GM19324 (cell line): ENCODE results near the gene SLC1A5.
"Not testable (repeated sequence)": the region's sequence is repeated elsewhere in the genome, so short reads cannot be mapped to it uniquely, and the experiment has no call there.

Source experiments
- ATAC-seq: cut with Tn5 transposase; IDR thresholded peaks from one replicate; pipeline ENCODE4 v1.9.1; 2021; ENCODE audit warnings: mild to moderate bottlenecking, moderate library complexity; ENCODE audit not compliant: unreplicated experiment, low FRiP score

Gene SLC1A5

DNA sequence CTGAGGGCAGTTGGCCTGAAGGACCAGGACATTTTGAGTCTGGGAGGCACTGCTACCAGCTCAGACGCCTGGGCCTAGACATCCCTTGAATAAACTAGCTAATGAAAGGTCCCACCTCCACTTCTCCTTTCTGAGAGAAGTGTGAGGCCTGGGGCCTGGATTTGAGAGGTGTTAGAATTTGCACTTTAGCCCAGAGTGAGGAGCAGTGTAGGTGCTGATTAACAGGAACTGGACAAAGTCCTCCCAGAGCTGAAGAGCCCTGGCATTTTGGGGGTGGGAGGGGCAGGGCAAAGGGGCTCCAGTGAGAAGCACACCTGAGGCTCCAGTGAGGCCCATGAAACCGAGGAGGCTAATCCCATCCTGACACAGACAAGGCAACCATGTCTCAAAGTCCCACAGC lies 15.2 kb upstream of the SLC1A5 start:
- no peak for ATAC-seq

DNA sequence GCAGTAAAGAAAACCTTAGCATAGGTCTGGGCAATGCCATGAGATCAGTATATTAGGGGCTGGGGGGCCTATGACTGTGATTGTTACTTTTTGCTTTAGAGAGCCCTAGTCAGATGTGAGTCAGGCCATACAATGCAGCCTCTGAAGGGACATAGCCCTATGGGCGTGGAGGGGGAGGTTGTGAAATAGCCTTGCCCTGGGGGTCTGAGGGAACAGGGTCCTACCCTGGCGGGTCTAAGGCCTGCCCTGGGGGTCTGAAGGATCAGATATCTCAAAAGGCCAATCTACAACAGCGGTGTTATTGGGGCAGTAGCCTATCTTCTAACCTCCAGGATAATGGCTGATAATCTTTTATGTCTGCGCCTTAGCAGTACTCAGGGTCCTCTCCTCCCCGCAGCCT lies 13.8 kb upstream of the SLC1A5 start:
- no peak for ATAC-seq

DNA sequence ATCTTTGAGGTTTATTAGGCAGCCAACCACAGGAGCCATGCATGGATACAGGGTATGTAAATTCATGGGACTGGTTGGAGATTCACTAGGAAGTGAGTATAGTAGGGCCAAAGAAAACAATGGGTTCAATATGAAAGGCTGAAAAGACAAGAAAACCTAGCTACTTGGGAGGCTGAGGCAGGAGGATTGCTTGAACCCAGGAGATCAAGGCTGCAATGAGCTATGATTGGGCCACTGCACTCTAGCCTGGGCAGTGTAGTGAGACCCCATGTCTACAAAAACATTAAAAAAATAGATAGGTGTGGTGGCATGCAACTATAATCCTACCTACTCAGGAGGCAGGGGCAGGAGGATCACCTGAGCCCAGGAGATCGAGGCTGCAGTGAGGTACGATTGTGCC lies 10.3 kb upstream of the SLC1A5 start:
- ATAC-seq, result no peak

DNA sequence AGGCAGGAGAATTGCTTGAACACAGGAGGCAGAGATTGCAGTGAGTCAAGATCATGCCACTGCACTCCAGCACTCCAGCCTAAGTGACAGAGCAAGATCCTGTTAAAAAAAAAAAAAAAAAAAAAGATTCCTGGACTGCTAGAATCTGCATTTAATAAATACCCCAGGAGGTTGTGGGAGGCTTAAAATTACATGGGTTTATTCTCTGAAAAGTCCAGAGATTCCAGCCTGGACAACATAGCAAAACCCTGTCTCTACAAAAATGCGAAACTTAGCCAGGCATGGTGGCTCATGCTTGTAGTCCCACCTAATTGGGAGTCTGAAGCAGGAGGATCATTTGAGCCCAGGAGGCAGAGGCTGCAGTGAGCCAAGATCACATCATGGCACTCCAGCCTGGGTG lies 9.5 kb upstream of the SLC1A5 start:
- ATAC-seq, result no peak

DNA sequence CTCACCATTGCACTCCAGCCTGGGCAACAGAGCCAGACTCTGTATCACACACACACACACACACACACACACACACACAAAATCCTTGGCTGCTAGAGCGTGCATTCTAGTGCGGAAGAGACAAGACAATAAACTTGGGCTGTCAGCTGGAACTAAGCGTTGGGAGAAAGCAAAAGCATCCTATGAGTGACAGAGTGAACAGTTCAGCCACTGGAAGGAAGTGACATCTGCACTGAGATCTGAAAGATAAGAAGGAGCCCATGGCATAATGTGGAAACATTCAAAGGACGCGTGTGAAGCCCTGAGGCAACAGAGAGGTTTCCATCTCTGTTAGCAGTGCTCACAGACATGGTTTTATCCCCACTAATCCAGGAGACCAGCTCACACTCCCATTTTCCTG lies 3.5 kb upstream of the SLC1A5 start:
- ATAC-seq, result no peak

DNA sequence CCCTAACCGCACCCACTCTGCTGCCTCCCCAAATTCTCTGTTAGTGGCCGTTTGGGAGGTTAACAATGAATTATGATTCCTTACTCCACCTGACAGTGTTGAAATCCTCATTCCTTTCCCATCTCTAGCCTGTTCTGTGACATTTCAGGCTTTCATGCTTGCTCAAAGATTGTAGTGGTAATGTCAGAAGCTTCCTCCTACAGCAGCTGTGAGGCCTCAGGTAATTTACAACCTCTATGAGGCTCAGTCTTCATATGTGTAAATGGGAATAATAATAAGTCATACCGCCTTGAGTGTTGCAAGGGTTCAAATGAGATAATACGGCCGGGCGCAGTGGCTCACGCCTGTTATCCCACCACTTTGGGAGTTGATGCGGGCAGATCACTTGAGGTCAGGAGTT lies 977 bp upstream of the SLC1A5 start:
- ATAC-seq, result no peak

DNA sequence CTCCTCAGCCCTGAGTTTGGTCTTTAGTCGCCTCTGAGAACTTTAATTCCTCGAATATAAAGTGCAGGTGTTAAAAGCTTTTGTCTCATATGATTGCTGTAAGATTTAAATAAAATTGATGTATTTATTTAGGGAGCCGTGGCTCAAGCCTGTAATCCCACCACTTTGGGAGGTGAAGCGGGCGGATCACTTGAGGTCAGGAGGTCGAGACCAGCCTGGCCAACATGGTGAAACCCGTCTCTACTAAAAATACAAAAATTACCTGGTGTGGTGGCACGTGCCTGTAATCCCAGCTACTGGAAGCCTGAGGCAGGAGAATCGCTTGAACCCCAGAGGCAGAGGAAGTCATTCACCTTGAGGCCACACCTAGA lies 559 bp upstream of the SLC1A5 start:
- no peak for ATAC-seq

DNA sequence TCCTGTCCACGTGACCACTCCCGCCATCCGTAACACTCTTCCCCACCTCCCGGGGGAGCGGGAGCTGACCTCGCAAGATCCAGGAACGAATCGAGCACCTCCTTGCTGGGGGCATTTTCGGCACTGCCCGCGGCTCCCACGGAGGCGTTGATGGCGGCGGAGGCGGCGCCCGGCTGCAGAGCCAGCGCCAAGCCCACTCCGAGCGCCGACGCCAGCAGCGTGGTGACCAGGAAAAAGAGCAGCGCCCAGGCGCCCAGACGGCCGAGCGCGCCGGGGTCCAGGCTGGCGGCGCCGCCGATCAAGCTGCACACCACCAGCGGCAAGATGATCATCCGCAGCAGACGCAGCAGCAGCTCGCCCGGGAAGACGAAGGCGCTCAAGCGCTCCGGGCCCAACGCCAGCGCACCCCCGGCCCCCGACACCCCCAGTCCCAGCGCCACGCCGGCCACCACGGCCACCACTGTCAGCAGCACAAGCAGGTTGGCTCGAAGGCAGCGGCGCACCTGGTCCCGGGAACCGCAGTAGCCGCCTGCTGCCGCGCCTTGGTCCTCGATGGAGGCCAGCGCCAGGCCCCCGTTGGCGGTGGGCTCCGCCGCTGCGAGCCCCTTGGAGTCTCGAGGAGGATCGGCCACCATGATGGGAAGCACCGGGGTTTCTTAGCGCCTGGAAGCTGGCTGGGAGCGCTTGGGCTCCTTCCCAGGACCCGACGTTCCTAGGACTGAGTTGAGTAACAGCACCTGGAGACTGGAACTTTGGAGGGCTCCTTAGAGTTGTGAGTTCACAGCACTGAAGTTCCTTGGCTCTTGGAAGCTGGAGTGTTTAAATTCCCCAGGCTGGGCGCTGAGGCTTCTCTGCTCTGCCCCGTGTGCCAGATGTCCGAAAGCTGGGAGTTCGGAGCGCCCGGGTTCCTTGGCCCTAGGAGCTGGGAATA lies 798 bp downstream of the SLC1A5 start:
- no peak for ATAC-seq

DNA sequence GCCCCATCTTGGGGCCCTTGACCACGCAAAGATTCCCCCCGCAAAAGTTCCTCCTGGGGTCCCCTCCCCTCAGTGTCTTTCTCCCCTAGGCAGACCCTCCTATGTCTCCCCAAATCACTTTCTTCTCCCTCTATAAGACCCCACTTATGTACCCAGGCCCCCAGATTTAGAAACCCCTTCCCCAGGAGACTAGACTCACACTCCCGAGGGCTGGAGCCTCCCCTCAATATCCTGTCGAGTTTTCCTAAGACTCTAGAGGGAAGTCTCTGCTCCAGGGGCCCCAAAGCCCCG lies 1.4 kb downstream of the SLC1A5 start:
- ATAC-seq, result no peak

DNA sequence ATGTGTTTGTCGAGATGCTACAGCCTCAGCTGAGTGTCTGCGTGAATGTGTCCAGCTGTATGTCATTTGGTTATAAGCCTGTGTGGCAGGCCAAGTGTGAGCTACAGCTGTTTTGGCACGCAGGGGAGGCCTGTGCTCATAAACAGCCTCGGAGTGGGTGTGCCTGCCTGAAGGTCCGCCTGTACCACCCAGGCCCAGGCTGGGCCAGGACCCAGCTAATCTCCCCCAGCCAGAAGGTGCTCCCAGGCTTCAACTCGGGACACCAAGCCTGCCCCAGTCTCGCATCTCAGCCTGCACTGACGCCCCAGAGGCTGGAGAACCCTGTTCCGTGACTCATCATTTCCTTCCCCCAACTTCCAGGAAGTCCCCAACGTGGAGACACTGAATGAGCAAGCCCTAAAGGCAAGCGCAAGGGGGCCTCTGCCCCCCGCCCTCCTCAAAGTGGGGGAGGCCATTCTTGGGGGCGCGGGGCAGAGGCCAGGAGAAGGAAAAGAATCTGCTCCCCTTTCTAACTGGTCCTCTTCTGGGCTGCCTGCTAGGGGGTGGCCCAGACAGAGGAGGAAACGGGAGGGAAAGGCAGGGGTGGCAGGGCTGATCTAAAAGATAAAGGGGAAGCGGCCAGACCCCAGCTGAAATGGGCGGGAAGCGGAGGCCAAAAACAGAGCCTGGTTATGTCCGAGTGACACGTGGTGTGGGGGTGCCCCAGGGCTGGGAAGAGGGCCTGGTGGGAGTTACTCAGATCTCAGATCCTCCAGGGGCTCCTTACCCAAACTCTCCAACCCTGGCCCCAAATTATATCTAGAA lies 2.0 kb downstream of the SLC1A5 start:
- peak; percentile 36 for ATAC-seq

DNA sequence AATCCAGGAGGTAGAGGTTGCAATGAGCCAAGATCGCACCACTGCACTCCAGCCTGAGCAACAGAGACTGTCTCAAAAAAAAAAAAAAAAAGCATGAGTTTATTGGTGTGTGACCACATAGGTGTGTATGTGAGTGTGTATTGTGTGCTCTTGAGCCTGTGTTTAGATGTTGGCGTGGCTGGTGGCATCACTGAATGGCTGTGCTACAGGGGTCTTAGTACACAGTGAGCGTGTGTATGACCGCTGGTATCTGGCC lies 2.5 kb downstream of the SLC1A5 start:
- ATAC-seq, result no peak

DNA sequence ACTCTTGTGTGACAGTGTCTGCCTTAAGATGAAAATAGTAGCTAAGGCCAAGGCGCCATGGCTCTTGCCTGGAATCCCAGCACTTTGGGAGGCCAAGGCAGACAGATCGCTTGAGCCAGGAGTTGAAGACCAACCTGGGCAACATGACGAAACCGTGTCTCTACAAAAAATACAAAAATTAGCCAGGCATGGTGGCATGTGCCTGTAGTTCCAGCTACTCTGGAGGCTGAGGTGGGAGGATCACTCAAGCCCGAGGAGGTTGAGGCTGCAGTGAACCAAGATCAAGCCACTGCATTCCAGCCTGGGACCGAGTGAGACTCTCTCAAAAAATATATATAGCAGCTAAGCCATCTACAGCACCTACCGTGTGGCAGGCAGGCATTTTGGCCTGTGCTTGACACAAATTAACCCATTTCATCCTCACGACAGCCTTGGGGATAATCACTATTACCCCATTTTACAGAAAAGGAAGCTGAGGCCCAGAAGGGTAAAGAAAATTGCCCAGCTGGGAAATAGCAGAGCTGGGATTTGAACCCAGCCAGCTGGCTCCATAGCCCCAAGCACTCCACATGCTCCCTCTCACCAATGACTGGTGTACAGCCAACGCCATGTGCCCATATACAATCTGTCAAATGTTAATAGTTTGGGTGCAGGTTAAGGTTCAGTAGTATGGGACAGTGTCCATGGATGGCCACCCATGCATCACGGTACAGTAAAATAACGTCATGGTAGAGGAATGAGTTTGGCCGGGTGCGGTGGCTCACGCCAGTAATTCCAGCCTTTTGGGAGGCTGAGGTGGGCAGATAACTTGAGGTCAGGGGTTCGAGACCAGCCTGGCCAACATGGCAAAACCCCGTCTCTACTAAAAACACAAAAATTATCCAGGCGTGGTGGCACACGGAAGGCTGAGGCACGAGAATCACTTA lies 3.1 kb downstream of the SLC1A5 start:
- ATAC-seq, result no peak

DNA sequence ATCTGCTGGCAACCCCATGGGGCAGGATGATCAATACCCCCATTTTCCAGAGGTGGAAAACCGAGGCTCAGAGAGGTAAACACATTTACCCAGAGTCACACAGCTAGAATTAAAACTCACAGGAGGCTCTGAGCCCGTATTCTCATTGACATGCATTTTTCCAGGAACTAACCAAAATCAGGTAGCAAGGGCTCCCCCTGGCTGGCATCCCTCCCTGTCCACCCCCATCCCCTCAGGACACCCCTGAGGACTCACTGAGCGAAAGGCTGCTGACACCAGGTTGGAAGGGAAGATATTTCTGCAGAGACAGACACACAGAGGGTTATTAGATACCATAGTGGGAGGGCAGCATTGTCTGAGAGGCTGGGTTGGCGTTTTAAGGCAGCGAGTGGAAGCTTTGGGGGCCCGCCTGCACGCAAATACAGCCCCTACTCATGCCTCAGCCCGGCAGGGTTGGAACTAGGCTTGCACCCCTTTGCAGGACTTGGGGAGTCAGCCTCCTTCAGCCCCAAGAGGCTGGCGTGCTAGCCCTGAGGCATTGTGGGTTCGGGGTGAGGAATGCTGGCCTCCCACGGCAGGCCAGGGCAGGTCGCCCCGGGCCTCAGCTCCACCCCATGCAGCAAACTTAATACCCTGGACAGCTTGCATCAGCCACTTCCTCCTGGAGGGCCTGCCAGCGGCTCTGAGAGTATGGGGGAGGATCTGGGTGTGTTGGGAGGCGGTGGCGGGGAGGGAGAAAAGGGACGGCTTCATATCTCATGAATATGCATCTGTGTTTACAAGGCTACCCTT lies 3.9 kb downstream of the SLC1A5 start:
- ATAC-seq, result no peak

DNA sequence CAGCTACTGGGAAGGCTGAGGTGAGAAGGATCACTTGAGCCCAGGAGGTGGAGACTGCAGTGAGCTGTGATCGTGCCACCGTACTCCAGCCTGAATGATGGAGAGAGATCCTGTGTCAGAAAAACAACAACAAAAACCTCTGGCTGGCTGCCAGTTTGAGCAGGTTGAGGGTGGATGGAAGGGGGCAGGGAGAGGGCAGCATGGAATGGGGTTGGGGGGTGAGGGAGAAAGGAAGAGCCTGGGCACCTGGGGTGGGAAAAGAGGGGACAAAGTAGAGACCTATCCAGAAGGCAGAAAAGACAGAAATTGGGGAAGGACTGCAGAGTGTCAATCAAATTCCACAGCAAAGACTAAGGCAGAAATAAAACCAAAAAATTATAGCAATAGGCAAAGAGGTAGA lies 4.7 kb downstream of the SLC1A5 start:
- no peak for ATAC-seq

DNA sequence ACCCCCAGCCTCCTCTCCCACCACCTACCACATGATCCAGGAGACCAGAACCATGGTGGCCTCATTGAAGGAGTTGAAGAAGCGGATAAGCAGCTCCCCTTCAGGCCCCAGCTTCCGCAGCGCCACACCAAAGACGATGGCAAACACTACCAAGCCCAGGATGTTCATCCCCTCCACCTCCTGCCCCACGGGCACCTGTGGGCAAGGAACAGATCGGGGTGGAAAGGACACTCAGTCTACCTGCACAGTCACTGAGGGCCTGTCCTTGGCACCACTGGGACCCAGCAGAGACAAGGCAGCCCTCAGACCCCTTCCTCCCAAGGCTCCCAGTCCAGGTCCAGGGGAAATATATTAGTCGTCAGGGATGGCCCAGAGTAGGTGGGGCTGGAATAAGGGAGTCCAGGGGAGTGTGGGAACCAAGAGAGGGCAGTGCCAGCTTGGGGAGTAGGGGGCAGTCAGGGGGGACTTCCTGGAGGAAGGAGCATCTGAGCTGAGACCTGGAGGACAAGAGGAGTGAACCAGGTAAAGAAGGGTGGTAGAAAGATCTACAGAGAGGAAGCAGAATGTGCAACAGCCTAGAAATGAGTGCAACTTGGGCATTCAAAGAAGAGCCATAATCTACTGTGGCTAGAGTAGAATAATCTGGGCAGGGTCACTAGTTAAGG lies 5.9 kb downstream of the SLC1A5 start:
- no peak for ATAC-seq

DNA sequence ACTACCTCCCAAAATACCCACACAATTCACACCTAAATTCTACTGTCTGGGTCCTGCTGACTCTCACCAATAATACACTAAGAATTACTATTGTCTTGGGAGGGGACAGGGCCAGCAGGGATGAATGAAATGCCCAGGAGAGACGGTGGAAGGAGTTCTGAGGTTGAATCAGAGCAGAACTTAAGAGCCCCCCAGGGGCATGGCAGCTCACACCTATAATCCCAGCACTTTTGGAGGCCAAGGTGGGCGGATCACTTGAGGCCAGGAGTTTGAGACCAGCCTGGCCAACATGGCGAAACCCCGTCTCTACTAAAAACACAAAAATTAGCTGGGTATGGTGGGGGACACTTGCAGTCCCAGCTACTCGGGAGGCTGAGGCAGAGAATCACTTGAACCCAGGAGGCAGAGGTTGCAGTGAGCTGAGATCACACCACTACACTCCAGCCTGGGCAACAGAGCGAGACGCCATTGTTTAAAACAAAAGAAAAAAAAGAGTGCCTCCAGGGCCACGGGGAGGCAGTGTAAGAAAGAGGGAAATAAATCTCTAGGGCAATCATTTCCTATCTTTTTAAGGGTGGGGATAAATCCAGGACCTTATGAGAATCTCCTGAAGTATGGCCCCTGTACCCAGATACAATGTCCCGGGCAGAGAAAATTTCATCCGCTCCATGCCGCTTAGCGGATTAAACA lies 10.3 kb downstream of the SLC1A5 start:
- not testable (repeated sequence) for ATAC-seq

DNA sequence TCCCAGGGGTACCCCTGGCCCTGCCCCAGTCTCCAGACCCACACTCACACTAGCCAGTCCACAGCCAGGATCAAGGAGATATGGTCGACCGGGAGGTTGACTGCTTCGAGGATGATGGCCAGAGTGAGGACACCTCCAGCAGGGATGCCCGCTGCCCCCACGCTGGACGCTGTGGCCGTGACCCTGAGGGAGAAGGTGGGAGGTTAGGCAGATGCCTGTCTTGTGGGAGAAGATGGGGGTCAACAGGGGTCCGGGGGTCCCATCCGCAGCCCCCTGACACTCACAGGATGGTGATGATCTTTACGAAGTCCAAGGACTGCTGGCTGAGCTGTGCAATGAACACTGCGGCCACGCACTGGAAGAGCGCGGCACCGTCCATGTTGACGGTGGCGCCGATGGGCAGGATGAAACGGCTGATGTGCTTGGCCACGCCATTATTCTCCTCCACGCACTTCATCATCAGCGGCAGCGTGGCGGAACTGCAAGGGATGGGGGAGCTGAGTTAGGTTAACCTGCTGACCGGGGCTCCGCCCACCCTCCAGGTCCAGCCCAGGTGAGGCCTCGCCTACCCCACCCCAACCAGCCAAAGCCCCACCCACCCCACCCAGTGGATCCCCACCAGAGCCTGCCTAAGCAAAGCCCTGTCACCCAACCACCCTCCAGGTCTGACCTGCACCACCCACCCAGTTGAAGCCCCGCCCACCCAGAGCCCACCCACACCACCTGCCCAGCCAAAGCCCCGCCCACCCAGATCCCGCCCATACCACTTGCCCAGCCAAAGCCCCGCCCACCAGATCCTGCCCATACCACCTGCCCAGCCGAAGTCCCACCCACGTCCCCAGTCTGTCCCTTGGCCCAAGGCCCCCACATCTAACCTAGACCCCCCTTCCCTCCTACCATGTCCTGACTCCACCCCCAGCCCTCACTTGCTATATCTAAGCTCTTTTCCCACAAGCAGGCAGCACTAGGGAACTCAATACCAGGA lies 11.2 kb downstream of the SLC1A5 start:
- no peak for ATAC-seq

DNA sequence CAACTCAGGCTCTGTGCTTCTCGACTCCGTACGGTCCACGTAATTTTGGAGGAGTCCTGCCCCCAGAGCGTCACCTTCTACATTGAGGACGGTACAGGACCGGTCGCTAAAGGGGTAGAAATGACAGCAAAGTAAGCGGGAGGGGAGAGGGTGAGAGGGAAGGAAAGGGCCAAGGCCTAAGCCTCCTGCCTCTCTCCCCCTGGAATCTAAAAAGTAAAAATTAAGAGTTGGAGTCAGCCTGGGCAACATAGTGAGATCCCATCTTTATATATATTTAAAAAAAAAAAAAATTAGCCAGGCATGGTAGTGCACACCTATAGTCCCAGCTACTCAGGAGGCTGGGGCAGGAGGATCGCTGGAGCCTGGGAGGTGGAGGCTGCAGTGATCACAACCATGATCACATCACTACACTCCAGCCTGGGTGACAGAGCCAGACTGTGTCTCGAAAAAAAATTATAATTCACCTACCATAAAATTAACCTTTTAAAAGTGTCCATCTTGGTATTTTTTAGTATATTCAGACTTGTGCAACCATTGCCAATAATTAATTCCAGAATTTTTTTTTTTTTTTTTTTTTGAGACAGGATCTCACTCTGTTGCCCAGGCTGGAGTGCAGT lies 12.6 kb downstream of the SLC1A5 start:
- no peak for ATAC-seq
